Kasumi-1 (cell line): Measurements from ENCODE around the gene TMEM150A.
"Not testable (repeated sequence)": the region's sequence is repeated elsewhere in the genome, so short reads cannot be mapped to it uniquely, and the experiment has no call there.

Source experiments
- DNase-seq, 2 experiments: peaks; one replicate each; lab custom pipeline; 2025; lab: John Stamatoyannopoulos, UW

The TMEM150A gene

GRCh38 chr2:85593023-85593422 lies 9.5 kb downstream of the TMEM150A start:
- DNase-seq: no peak

GRCh38 chr2:85592299-85592698 lies 10.2 kb downstream of the TMEM150A start:
- not testable (repeated sequence) for DNase-seq

GRCh38 chr2:85591563-85591962 lies 10.9 kb downstream of the TMEM150A start:
- DNase-seq: no peak

DNA sequence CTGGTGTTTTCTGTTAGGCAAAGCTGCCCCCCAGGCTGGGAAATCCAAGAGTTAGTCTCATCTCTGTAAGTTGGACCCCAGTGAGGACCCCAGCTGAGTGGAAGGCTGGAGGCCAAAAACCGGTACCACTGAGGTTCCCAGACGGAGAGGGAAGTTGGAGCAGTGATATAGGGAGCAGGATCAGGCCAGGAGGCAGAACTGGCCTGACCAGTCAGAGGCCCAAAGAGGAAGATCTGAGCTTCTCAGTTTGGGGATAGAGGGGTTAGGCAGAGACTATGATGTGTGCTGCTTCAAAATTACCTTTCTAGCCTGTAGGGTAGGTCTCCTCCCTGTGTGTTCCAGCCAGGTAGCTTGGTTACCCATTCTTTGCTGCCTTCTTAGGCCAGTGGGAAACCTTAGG lies 11.5 kb downstream of the TMEM150A start:
- DNase-seq: no peak

- DNase-seq: peak; percentile 77 to 82
These were observed 12.3 kb downstream of the TMEM150A start for GRCh38 chr2:85589982-85590791.

GRCh38 chr2:85589181-85589580 lies 13.3 kb downstream of the TMEM150A start:
- DNase-seq: no peak

GRCh38 chr2:85588645-85589044 lies 13.9 kb downstream of the TMEM150A start:
- DNase-seq: no peak

GRCh38 chr2:85588236-85588635 lies 14.3 kb downstream of the TMEM150A start:
- peak; percentile 73 to 79 for DNase-seq

- DNase-seq: peak in 1 of 2 experiments; percentile 29
These were observed 16.8 kb downstream of the TMEM150A start for GRCh38 chr2:85585781-85586105.

DNA sequence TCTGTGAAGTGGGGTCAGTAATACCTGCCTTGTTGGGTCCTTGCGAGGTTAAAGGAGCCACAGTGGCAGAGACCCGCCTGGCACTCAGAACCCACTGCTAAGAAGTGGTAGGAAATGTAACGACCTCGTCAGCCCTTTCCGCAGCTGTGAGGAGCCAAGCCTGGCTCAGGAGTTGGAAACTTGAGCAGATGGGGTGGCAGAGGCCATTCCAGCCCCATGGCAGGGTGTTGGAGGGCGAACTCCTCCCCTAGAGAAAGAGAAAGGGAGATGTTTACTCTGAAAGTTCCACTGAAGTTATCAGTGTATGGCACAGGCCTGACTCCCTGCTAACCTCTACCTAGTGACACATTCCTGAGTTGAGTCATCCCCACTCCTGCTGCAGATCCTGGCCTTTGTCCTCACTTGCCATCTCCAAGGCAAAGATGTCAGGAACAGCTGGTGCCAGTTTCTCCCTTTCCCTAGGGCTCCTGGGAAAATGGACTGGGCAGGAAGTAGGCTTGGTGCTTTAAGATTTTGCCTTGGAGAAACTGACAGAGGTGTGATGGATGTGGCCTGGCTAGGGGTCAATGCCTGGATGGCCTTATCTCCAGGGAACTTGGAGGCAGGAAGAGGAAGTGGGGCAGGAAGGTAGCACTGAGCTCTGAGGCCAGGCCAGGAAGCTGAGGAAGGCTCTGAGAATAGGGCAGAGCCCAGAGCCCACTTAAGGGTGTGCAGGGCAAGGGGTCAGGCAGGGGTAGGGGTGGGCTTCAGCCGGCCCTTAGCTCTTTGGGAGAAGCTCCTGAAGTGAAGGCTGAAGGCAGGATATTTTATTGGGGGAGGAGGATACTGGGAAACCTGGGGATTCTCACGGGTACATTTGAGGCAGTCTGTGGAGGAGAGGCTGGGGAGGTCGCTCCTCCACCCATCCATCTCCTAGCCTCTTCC lies 17.4 kb downstream of the TMEM150A start:
- peak in 1 of 2 experiments; percentile 28 for DNase-seq

DNA sequence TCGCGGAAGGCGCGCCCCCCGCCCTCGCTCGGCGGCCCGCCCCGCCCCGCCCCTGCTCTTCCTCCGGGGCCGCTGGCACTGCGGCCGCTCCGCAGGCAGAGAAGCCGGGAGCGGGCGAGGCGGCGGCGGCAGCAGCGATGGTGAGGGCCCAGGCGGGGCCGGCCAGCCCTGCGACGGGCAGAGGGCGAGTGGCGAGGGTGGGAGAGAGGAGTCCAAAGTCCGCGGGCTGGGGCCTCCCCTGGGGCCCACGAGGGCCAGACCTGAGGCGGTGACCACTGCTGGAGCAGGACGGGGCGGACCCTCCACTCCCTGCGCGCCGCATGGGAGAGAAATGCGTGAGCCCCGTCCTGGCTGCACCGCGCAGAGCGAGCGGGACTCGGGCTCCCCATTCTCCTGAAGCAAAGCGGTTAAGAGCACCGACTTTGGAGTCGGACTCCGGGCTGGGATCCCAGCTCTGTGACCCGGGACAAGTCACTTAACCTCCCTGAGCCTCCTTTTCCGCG lies 18.1 kb downstream of the TMEM150A start, which contains the start of gene VAMP5:
TSS of gene VAMP5 (plus strand) at position 78 of the 503 bp plus-strand sequence. CDS start at position 138, 60 bp downstream.
- DNase-seq: no peak

DNA sequence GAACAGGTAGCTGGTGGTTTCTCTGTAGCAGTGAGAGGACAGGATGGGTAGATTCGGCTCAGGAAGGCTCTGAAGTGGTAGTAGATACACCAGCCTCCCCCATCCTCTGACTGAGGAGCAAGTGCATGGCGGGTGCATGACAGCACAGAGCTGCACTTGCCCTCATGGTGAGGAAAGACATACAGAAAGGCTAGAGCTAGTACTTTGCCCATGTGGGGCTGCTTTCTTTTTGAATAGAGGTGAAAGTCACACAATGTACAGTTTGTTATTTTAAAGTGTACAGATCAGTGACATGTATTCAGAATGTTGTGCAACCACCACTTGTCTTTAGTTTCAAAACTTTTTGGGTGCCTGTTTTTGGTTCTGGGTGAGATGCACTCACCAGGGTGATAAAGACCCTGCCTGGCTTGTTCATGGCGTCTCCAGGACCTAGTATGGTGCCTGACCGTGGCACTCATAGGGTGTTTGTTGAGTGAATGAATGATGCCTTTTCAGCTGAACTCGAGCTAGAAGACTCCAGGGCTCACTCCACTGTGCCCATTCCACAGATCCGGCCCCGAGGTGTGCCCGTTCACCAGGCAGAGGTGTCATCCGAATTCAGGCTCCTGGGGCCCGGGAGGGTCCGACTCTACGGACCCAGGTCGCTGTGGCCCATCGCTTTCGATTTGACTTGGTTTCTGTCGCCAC lies 18.7 kb downstream of the TMEM150A start:
- no peak for DNase-seq

DNA sequence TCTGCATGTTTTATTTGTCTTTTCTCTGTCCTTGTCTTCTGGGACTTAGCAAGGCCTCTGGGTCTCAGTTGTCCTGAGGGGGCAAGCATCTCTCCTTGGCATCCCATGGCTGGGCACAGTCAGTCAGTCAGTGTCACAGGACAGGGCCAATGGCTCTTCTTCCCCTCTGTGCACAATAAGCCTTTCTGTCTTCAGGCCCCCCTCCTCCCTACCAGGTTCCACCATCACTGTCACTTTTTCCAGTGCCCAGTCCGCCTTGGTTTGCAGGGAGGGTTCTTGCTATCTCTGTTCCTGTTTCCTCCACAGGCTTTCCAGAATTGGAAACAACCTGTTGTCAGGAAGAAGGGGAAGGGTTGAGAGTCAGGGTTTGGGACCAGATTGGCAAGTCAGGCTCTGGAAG lies 20.0 kb downstream of the TMEM150A start:
- no peak for DNase-seq

DNA sequence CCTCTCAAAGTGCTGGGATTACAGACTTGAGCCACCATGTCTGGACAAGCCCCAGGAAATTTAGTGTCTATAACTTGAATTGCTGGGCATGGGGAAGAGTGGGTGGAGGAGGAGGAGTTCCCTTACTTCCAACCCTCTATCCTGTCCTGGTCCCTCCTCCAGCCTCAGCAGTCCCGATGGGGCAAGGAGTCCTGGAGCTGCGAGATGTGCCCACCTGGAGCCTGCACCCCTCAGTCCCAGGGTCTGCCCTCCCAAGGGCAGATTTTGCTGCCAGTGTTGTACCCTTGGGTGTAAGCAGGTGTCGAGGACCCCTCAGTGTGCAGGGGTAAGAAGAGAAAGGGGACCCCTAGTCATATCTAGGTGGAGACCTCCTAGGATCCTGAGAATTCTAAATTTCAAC lies 22.3 kb downstream of the TMEM150A start:
- no peak for DNase-seq

DNA sequence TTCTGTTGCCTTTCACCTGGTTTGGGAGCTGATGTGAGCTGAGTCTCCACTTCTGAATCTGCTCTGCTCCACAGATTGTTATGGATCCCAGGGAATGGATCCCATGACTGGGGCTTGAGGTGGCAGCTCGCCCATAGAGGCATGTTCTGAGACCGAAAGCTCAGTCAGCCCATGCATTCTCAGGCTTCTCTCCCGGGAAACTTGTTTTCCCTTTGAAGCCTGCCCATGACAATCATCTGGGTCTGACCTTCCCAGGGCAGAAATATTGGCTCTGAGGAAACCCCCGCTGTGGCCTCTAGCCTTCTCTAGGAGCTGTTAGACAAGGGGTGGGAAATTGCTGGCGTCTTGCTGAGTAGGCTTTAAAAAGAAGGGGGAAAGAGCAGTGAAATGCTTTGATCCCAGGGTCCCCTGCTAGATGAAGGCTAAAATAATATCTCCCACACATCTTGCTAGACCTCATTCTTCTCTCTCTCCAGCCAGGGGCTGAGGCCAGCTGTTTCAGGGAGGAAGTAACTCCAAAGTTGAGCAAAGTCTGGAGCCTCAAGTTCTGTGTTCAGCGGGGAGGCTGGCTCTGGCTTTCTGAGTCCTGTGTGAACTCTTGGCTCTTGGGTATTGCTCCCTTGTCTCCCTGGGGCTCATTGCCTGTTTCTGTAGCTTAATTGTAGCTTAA lies 23.1 kb downstream of the TMEM150A start:
- DNase-seq: peak; percentile 84 to 87

- DNase-seq: peak; percentile 82 to 87
These were observed 24.0 kb downstream of the TMEM150A start for GRCh38 chr2:85578243-85579180.

GRCh38 chr2:85577386-85578242 lies 24.9 kb downstream of the TMEM150A start, which contains the start of gene VAMP8:
TSS of gene VAMP8 (plus strand) at chr2:85577586. CDS start at chr2:85577647, 61 bp downstream.
- peak; percentile 61 to 67 for DNase-seq

- DNase-seq: no peak
These were observed 25.5 kb downstream of the TMEM150A start for GRCh38 chr2:85577063-85577385.

GRCh38 chr2:85575739-85576138 lies 26.8 kb downstream of the TMEM150A start:
- DNase-seq: no peak
